ENCODE results near the gene WBP2.

WBP2 gene

GRCh38 chr17:75821552-75821951 lies 33.6 kb downstream of the WBP2 start:
- TF ChIP-seq TAF1 (IDR thresholded peaks at IDR 0.05; ENCODE audit: borderline replicate concordance, insufficient read depth, low read length) (no peak), FOXP2 (optimal IDR thresholded peaks at IDR 0.05; ENCODE audit: borderline replicate concordance, extremely low read depth, extremely low read length, insufficient read depth) (no peak), POLR2AphosphoS5 (IDR thresholded peaks at IDR 0.05; ENCODE audit: low read depth, low read length) (no peak), SIN3A (IDR thresholded peaks at IDR 0.05; ENCODE audit: borderline replicate concordance, insufficient read depth, low read length) (no peak)
- TF ChIP-seq, protein P1, sequence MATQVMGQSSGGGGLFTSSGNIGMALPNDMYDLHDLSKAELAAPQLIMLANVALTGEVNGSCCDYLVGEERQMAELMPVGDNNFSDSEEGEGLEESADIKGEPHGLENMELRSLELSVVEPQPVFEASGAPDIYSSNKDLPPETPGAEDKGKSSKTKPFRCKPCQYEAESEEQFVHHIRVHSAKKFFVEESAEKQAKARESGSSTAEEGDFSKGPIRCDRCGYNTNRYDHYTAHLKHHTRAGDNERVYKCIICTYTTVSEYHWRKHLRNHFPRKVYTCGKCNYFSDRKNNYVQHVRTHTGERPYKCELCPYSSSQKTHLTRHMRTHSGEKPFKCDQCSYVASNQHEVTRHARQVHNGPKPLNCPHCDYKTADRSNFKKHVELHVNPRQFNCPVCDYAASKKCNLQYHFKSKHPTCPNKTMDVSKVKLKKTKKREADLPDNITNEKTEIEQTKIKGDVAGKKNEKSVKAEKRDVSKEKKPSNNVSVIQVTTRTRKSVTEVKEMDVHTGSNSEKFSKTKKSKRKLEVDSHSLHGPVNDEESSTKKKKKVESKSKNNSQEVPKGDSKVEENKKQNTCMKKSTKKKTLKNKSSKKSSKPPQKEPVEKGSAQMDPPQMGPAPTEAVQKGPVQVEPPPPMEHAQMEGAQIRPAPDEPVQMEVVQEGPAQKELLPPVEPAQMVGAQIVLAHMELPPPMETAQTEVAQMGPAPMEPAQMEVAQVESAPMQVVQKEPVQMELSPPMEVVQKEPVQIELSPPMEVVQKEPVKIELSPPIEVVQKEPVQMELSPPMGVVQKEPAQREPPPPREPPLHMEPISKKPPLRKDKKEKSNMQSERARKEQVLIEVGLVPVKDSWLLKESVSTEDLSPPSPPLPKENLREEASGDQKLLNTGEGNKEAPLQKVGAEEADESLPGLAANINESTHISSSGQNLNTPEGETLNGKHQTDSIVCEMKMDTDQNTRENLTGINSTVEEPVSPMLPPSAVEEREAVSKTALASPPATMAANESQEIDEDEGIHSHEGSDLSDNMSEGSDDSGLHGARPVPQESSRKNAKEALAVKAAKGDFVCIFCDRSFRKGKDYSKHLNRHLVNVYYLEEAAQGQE (IDR thresholded peaks at IDR 0.05; ENCODE audit: insufficient read depth in 1 of 2, low read depth in 2 of 2, low read length in 2 of 2) = no peak

- TF ChIP-seq FOXP2 (optimal IDR thresholded peaks at IDR 0.05; ENCODE audit: borderline replicate concordance, extremely low read depth, extremely low read length, insufficient read depth) (no peak), POLR2AphosphoS5 (IDR thresholded peaks at IDR 0.05; ENCODE audit: low read depth, low read length) (no peak), TAF1 (IDR thresholded peaks at IDR 0.05; ENCODE audit: borderline replicate concordance, insufficient read depth, low read length) (no peak), SIN3A (IDR thresholded peaks at IDR 0.05; ENCODE audit: borderline replicate concordance, insufficient read depth, low read length) (no peak)
- TF ChIP-seq, protein P1 (IDR thresholded peaks at IDR 0.05; ENCODE audit: insufficient read depth in 1 of 2, low read depth in 2 of 2, low read length in 2 of 2) = no peak
Measured at GRCh38 chr17:75820094-75821080, 34.7 kb downstream of the WBP2 start.

DNA sequence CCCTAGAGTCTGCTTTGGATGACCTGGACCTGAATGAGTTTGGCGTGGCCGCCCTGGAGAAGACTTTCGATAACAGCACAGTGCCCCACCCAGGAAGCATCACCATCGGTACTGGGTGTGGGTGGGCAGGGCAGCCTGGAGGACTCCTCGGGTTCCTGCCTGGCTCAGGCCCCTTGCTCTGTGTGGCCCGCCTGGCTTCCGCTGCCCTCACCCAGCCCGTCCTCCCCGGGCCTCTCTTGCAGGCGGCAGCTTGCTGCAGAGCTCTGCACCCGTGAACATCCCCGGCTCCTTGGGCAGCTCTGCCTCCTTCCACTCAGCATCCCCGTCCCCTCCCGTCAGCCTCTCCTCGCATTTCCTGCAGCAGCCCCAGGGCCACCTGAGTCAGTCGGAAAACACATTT lies 35.5 kb downstream of the WBP2 start:
- TF ChIP-seq, protein P1 (IDR thresholded peaks at IDR 0.05; ENCODE audit: insufficient read depth in 1 of 2, low read depth in 2 of 2, low read length in 2 of 2) = no peak
- TF ChIP-seq POLR2AphosphoS5 (IDR thresholded peaks at IDR 0.05; ENCODE audit: low read depth, low read length) (no peak), TAF1 (IDR thresholded peaks at IDR 0.05; ENCODE audit: borderline replicate concordance, insufficient read depth, low read length) (no peak), FOXP2 (optimal IDR thresholded peaks at IDR 0.05; ENCODE audit: borderline replicate concordance, extremely low read depth, extremely low read length, insufficient read depth) (no peak), SIN3A (IDR thresholded peaks at IDR 0.05; ENCODE audit: borderline replicate concordance, insufficient read depth, low read length) (no peak)

DNA sequence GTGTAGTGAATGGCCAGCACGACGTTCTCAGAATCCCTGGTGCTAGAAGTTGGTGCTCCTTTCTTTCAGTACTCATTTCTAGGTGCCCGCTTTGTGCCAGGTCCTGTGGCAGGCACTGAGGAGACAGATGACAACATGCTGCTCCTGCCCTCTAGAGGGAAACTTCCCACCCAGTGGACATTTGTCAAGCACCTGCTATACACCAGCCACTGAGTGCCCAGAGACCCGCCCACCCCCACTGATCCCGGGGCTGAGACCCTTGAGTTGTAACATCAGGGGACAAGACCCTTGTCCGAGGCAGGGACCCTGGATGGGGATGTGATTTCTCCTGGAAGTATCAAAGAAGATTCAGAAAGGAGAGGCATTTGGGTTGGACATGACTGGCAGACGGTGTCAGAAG lies 36.0 kb downstream of the WBP2 start:
- TF ChIP-seq SIN3A (IDR thresholded peaks at IDR 0.05; ENCODE audit: borderline replicate concordance, insufficient read depth, low read length) (no peak), TAF1 (IDR thresholded peaks at IDR 0.05; ENCODE audit: borderline replicate concordance, insufficient read depth, low read length) (no peak), FOXP2 (optimal IDR thresholded peaks at IDR 0.05; ENCODE audit: borderline replicate concordance, extremely low read depth, extremely low read length, insufficient read depth) (no peak), POLR2AphosphoS5 (IDR thresholded peaks at IDR 0.05; ENCODE audit: low read depth, low read length) (no peak)
- TF ChIP-seq, protein P1 (IDR thresholded peaks at IDR 0.05; ENCODE audit: insufficient read depth in 1 of 2, low read depth in 2 of 2, low read length in 2 of 2) = no peak
